GM21619 (cell line): ENCODE results near the gene MGA.

Source experiments
- ATAC-seq: cut with Tn5 transposase; IDR thresholded peaks from one replicate; pipeline ENCODE4 v1.9.1; 2021; ENCODE audit not compliant: unreplicated experiment

Gene MGA

DNA sequence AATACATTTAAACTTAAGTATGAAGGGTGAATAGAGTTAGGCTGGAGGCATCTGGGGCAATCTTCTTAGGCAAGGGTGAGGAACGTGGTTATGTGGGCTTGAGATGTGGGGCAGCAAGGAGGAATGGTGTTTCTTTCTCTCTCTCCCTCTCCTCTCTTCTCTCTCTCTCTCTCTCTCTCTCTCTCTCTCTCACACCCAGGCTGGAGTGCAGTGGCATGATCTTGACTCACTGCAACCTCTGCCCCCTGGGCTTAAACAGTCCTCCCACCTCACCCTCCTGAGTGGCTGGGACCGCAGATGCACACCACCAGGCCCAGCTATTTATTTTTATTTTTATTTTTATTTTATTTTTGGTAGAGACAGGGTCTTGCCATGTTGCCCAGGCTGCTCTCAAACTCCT, 4.0 kb upstream of the MGA start:
- ATAC-seq = no peak

DNA sequence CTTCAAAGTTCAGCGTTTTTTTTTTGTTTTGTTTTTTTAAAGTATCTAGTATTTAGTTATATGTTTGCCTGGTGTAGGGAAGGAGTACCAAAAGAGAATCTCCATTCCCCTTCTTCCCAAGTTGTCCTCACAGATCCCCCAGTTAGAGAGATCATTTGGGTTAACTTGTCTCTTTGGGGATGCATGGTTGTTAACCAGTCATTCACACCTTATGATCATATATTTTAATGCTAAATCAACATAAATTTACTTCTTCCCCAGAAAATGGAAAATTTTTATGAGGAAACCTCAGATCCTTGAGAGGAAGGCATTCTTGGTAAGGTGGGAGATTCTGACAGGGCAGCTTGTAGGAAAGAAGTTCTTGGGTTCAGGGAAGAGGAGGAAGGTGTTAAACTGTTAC, 1.5 kb upstream of the MGA start:
- ATAC-seq = no peak

DNA sequence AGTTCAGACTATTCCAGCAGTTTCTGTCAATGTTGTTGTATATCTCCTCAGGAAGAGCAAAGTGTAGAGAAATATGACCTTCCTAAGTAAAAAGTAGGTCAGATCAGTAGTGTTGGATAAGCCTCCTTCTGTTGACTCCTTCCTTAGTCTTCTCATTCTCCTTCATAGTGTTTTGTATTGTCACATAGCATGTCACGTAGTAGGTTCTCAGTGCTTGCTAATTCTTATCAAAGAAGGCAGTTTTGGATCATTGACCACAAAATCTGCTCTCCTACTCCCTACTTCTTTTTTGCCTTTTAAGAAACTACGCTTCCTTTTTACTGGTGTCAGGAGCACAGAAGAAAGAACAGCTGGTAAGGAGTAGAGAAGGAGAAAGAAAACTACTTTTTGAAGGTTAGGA, 1.0 kb upstream of the MGA start:
- no peak for ATAC-seq

DNA sequence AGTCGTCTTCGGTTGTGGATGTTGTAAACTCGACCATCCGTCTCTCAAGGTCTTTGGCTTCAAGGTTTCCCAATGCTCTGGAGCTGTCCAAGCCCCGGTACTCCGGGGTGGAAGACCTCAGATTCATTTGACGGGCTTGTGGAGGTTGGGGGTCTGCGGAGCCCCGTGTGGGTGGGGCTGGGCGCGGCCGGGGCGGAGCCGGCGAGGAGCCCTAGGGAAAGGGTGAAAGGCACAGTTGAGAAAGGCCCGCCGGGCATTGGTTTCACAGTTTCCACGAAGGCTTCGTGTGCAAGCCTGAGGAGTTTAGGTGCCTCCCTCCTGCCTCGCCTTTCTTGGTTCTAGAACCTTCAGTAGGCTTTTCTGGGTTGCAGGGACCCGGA, 360 bp upstream of the MGA start:
- ATAC-seq = no peak

DNA sequence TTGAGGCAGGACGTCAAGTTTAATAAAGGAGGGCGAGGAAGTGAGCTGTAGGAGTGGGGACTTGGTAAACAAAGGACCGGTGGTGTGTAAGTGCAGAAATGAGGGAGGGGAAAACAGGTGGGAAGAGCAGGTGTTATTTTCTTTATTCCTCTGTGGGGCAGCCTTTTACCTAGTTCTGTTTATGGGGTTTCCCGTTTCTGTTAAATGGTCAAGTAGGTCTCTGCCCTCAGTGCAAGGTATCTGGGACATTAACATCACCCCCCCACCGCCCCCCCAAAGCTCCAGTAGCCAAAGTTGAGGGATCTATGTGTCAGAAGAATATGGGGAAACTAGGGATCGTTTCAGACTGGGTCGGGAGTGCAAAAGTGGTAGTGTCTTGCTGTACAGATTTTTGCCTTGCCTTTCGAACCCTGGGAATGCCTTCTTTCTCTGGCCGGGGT, 893 bp downstream of the MGA start:
- ATAC-seq = no peak

DNA sequence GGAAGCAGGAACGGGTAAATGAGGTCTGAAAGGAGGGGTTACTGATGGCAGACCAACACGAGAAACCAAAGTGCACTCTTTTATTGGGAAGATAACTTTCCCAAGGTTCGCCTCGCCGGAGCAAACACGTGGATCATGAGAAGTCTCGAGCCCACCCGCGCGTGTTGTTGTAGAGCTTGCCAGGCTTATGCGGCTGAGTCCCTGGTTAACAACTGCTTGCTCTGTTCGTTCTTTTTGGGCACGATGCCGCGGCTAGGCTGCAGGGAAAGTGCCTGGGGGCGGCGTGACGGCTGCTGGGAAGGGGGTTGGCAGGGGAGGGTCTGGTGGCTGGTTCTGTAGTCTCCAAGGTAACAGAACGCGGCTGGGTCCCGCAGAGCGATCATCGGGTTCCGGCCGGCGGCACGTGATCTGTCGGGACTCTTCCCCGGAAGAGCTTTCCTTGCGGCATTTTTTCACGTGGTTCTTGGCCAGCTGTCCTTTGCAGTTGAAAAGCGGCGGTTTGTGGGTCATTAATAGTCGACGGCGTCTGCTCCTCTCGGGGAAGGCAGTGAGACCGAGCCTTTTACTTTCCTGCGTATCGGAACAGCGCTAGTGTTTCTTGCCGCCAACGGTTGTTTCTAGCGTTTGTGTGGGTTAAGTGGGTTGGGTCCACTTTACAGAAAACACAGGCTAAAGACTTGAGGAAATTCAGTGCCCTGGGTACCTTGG, 1.5 kb downstream of the MGA start:
- ATAC-seq = peak; percentile 35

DNA sequence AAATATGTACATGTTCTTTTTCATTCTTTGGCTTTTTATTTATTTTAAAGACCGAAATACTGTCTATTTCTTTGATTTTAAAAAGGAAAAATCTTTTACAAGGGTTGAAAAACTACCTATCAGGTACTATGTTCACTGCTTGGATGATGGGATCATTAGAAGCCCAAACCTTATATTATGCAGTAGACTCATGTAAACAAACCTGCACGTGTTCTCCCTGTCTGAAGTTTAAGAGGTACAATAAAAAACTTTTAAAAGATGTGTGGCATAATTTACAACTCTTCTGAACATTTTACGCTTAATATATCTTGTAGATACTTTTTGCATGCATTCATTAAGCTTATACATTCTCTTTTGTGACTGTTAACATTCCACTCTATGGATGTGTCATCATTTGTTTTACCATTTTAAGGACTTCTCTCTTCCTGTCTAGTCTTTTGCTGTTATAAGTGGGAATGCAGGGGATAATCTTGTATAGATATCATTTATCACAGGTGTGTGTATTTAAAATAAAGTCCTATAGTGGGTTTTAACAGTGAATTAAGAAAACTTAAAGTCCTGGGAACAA, 6.2 kb downstream of the MGA start:
- no peak for ATAC-seq

DNA sequence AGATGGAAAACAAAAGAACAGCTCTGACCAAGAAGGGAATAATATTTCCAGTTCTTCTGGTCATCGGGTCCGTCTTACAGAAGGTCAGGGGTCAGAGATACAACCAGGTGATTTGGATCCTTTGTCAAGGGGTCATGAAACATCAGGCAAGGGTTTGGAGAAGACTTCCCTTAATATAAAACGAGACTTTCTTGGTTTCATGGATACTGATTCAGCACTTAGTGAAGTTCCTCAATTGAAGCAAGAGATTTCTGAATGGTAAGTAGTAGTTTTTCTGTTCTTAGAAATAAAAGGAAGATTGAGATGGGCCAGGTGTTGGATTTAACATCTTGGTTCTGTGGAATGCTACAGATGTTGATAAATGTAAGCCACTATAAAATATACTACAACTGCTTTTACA, 9.5 kb downstream of the MGA start:
- ATAC-seq = no peak

DNA sequence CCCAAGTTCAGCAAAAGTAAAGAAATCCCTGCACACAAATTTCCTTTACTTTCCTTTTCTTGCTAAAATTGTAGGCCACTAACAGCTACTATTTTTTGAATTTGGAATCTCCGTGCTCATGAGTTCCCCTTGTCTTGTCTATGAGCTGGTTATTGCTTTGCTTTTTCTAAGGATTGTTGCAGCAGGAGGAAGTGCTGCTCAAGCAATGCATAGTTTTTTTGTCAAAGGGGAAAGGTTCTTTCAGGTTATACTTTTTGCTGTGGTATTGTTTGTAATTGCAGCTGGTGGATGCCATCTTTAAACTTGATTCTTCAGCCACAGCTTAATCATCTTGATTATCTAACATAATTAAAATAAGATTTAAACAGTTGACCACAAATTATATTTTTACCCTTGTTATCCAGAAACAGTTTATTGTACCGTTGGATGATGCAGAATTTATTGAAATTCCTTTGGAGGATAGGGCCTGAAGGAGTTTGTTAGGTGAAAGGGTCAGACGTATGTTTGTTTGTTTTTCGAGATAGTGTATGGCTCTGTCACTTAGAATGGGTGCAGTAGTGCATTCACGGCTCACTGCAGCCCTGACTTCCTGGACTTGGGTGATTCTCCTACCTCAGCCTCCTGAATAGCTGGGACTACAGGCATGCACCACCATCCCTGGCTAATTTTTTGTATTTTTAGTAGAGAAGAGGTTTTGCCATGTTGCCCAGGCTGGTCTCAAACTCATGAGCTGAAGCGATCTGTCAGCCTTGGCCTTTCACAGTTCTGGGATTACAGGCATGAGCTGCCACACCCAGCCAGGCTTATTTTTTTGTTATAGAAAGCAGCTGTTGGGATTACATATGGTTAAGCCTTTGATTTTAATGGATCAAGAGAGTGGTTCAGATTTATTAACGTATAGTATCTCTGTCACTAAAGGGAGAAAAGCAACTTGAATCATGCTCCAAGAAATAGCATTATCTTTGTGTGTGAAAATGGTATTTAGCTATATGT, 11.7 kb downstream of the MGA start:
- ATAC-seq = no peak

DNA sequence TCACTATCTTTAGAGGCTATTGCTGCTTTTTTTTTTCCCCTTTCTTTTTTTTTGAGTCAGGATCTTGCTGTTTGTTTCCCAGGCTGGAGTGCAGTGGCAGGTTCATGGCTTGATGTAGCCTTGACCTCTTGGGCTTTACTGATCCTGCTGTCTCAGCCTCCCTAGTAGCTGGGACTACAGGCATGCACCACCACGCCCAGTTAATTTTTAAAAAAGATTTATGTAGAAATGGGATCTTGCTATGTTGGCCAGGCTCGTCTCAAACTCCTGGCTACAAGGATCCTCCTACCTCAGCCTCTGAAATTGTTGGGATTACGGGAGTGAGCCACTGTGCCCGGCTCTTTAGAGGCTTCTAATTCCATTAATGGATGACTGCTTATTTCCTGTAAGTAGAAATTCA, 15.1 kb downstream of the MGA start:
- no peak for ATAC-seq

DNA sequence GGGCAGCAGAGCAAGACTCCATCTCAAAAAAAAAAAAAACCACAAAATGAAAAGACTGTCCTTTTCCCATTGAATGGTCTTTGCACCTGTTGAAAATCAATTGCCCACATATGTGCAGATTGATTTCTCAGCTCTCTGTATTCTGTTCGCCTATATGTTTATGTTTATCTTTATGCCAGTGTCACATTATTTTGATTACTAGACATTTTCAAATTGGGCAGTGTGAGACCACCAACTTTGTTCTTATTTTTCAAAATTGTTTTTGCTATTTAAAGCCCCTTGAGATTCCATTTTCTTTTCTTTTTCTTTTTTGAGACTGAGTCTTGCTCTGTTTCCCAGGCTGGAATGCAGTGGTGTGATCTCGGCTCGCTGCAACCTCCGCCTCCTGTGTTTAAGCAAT, 18.5 kb downstream of the MGA start:
- ATAC-seq = no peak

DNA sequence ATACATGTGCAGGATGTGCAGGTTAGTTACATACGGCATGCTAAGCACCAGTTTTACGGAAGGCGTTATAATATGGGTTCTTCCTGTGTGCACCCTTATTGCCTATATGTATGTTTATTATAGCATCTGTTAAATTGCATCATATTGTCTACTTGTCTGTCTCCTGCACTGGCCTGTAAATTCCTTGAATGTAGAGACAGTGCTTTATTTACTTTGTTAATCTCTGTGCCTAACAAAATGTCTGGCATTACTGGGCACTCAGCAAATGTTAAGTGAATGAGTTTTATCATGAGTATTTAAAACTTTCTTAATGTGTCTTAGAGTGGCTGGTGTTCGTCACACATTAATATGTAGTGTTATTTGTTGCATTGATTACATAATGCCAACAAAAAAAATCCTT, 23.8 kb downstream of the MGA start:
- ATAC-seq = no peak

DNA sequence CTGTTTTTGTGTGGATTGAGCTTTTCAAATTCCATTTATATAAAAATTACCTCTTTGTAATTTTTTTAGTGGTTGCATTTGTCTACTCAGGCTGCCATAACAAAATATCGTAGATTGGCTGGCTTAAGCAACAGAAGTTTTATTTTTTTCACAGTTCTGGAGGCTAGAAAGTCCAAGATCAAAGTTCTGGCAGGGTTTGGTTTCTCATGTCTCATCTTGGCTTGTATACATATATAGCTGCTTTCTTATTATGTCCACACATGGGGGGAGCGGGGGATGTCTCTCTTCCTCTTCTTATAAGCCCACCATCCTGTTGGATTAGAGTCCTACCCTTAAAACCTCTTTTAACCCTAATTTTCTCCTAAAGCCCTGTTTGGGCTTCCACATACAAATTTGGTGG, 28.5 kb downstream of the MGA start:
- ATAC-seq = no peak

DNA sequence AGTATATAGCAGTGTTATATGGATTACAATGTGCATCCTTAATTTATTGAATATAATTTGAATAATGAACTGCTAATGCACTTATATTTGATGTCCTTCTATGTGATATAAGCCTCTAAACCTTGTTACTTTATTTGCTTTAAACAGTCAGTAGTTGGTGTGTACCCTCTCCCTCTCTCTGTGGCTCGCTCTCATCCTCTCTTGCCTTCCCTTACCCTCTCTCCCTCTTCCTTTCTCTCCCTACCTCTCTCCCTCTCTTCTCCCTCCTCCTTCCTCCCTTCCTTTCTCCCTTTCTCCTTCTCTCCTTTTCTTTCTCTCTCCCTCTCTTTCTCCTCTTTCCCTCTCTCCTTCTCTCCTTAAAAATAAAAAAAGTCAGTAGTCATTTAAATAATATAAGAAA, 28.9 kb downstream of the MGA start:
- ATAC-seq = no peak

DNA sequence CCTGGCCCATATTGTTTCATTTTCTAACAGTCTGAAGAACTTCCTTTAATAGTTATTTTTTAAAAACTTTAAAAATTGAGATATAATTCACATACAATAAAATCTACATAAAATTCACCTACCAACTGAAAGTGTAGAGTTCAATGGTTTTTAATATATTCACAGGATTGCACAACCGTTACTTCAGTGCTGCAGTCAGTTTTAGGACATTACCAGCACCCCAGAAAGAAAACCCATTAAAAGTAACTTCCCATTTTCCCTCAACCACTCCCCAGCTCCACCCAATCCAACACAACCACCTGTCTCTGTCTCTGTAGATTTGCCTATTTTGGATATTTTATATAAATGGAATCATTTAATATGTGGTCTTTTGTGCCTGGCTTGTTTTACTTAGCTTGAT, 29.6 kb downstream of the MGA start:
- ATAC-seq = no peak

DNA sequence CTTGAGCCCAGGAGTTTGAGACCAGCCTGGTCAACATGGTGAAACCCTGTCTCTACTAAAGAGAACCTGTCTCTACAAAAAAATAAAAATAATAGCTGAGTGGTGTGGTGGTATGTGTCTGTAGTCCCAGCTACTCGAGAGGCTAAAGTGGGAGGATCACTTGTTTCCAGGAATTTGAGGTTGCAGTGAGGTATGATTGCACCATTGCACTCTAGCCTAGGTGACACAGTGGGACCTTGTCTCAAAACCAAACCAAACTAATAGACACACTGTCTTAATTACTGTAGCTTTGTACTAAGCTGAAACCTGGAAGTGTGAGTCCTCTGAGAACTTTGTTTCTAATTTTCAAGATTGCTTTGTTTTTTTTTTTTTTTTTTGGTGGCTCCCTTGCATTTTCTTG, 30.4 kb downstream of the MGA start:
- ATAC-seq = no peak

DNA sequence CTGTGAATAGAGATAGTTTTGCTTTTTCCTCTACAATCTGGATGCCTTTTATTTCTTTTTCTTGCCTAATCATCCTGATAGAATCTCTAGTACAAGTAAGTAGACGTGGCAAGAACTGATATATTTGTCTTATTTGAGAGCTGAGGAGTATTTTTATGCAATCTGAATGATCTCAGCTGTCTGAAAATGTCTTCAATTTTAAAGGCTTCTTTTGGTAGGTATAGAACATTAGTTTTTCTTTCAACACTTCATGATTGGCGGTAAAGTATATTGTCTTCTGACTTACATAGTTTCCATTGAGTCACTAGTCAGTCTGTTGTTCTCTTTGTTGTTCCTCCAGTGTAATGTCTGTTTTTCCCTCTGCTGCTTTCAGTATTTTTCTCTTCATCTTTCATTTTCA, 31.3 kb downstream of the MGA start:
- no peak for ATAC-seq

DNA sequence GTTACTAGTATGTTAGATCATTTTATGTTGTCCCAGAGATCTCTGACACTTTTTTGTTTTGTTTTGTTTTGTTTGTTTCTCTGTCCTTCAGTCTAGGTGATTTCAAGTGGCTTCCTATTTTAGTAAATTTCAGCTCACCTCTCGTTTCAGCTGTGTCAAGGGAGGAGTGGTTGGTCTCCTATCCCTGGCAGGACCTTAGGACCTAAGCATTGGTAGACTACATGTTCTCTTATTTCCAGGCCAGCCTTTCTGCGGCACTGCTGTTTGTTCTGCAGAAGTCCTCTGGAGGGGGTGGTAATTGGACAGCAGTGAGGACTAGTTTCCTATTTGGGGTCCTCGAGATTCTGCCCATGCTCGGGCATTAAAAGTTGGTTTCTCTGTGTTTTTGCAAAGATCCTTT, 31.8 kb downstream of the MGA start:
- ATAC-seq = no peak

DNA sequence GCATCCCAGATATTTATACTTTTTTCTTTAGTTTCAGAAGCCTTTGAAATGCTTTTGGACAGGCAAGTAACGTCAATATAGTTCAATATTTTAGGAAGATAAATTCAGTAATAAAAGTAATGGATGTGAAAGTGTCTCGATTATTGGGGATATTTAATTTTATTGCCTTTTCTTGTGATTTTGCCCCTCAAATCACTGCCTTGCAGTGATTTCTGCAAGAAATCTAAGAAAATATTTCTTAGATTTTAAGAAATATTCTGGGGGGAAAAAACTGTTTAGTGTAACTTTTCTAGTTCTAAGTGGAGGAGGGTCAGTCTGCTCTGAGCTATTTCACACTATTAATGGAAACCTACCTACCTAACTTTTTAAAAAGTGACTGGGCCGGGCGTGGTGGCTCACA, 33.6 kb downstream of the MGA start:
- no peak for ATAC-seq

DNA sequence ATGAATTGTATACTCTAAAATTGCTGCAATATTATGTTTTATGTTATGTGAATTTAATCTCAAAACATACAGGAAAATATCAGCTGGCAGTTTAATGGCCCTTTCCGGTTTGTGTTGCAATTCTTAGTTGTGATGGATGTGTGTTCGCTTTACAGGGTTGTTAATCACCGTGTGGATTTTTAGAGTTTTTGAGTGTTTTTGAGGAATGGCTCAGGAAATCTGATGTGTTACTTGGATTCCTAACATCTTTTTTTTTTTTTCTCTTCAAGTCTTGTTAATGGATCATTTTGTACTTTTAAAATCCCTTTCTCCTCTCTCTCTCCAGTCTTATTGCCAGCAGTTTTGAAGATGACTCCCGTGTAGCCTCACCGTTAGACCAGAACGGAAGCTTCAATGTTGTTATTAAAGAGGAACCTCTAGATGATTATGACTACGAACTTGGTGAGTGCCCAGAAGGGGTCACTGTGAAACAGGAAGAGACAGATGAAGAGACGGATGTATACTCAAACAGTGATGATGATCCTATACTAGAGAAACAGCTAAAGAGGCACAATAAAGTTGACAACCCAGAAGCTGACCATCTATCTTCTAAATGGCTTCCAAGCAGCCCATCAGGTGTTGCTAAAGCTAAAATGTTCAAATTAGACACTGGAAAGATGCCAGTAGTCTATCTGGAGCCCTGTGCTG, 35.7 kb downstream of the MGA start:
- peak; percentile 94 for ATAC-seq

DNA sequence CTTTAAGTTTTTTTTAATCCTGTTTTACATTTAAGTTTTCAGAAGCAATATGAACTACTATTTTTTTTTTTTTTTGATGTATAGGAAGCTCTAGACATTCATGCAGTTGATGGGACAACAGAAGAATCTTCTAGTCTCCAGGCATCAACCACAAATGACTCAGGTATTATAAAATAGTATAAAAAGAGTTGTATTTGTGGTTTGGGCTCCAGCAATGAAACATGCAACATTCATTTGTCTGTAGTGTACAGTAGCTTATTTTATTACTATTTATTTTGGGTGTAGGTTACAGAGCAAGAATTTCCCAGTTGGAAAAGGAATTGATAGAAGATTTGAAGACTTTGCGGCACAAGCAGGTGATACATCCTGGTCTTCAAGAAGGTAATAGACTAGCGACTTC, 38.6 kb downstream of the MGA start:
- ATAC-seq = no peak
